Esophagus squamous epithelium (tissue), 5 donors: ENCODE results near the gene RECK. TPM values are rescaled to one million over a fixed set of nuclear protein-coding genes. Genes with fewer than 3 reads are reported as not detected.
"Not testable (repeated sequence)": the region's sequence is repeated elsewhere in the genome, so short reads cannot be mapped to it uniquely, and the experiment has no call there.

Experiments
- DNase-seq: peaks from one replicate; lab custom pipeline; 2025; lab: John Stamatoyannopoulos, UW
- H3K27ac ChIP-seq, 4 donors: fragments of 200-600 bp; sonication (generic); one replicate each; pipeline ENCODE4 v1.5.1; 2016 to 2019; ENCODE audit warnings: mild to moderate bottlenecking in 1 of 4
- H3K27me3 ChIP-seq, 4 donors: fragments of 200-600 bp; sonication (generic); 1 replicate in 3 of 4; 2 replicates in 1 of 4; pipeline versions ENCODE4 v1.5.1 to v1.6.0; 2017 to 2021; ENCODE audit warnings: antibody characterized with exemption in 1 of 4
- H3K36me3 ChIP-seq, 3 donors: fragments of 200-600 bp; sonication (generic); one replicate each; pipeline ENCODE4 v1.5.1; 2016 to 2019
- H3K4me1 ChIP-seq, 3 donors: fragments of 200-600 bp; sonication (generic); one replicate each; pipeline ENCODE4 v1.5.1; 2017 to 2019
- H3K4me3 ChIP-seq, 4 donors: fragments of 200-600 bp; sonication (generic); 1 replicate in 3 of 4; 2 replicates in 1 of 4; pipeline ENCODE4 v1.5.1; 2016 to 2019; ENCODE audit warnings: mild to moderate bottlenecking in 2 of 4, moderate library complexity in 1 of 4
- H3K9me3 ChIP-seq, 3 donors: fragments of 200-600 bp; sonication (generic); one replicate each; pipeline ENCODE4 v1.5.1; 2016 to 2019
- POLR2A ChIP-seq, 4 donors: fragments of 450-650 bp; IDR thresholded peaks; one replicate each; pipeline ENCODE4 v1.6.1; 2017; ENCODE audit warnings: antibody characterized with exemption in 4 of 4, mild to moderate bottlenecking in 4 of 4, moderate library complexity in 3 of 4
- WGBS, 2 donors: methylation state at CpG; one replicate each; pipeline ENCODE4 v1.1.5; 2018; 5-methylcytosine and 5-hydroxymethylcytosine counted together
- intact Hi-C: fragments of 100-400 bp; cut with DNase I; formaldehyde crosslinking; loops from one replicate; pipeline ENCODE4 v1.15.0; 2022
- total RNA-seq, 4 donors: library from RNA; depleted of rRNA; stranded (reverse); fragments of >200 nt; gene quantifications; one replicate each; pipeline ENCODE4 v1.1.0, GENCODE V29; 2016
- TF ChIP-seq, protein P1 (sequence below), 6 experiments: fragments of 450-650 bp in 4 of 6; fragments of 200-600 bp in 2 of 6; sonication (generic) in 2 of 6; IDR thresholded peaks; one replicate each; pipeline ENCODE4 v1.5.1; 2016 to 2019; ENCODE audit warnings: antibody characterized with exemption in 6 of 6, mild to moderate bottlenecking in 4 of 6, moderate library complexity in 4 of 6
- donor health status: DM: yes; HTN: yes; CAD: no.

RECK gene
- total RNA-seq, 4 donors from 2014 or later = 0.23 to 16.2 (median 1.9) TPM

DNA sequence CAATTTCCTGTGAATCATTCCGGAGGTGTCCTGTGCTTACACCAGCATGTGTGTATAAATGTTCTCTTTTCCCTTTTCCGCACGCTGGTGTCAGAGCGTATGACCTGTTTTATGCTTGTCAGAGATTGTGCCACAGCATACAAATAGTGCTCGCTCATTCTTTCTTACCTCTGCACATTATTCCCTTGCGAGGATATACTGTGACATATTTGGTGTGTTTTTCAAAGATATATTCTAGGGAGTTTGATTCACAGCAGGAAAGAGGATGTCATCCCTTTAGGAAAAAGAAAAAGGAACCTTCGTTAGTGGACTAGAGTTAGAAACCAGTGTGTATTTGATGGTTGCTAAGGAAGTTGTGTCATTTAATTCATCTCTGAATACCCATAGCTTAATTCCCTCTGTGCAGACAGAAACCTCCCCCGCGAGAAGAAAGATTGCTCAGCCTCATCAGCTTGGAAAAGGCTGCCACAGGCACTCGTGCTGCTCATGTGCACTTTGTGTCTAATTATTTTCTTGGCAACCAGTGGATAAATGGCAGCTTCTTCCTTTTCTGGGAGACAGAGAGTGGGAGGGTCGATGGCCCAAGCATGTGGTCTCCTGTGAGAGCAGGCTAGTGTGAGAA, 117.7 kb downstream of the RECK start:
- Histone ChIP-seq H3K27ac (peak overlapping the region; percentile 56 to 77 (median 72)), H3K27me3 (no peaks in the 10 kb centered on the region), H3K4me3 (no peak overlapping the region), H3K9me3 (no peaks in the 10 kb centered on the region), H3K4me1 (peaks cover 21 to 70% (median 28%) of the 10 kb centered on the region in 3 donors), H3K36me3 (peaks cover 0 to 5% (median 0%) of the 10 kb centered on the region in 3 donors)
- intact Hi-C loops = no loop called here
- 40 to 49% methylated on average over 10 to 11 of the region's 11 CpGs for WGBS, 2 donors
- DNase-seq = no peak
- peak in 1 of 4 donors; percentile 5 for TF ChIP-seq POLR2A (IDR thresholded peaks at IDR 0.05)
- TF ChIP-seq, protein P1, sequence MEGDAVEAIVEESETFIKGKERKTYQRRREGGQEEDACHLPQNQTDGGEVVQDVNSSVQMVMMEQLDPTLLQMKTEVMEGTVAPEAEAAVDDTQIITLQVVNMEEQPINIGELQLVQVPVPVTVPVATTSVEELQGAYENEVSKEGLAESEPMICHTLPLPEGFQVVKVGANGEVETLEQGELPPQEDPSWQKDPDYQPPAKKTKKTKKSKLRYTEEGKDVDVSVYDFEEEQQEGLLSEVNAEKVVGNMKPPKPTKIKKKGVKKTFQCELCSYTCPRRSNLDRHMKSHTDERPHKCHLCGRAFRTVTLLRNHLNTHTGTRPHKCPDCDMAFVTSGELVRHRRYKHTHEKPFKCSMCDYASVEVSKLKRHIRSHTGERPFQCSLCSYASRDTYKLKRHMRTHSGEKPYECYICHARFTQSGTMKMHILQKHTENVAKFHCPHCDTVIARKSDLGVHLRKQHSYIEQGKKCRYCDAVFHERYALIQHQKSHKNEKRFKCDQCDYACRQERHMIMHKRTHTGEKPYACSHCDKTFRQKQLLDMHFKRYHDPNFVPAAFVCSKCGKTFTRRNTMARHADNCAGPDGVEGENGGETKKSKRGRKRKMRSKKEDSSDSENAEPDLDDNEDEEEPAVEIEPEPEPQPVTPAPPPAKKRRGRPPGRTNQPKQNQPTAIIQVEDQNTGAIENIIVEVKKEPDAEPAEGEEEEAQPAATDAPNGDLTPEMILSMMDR (IDR thresholded peaks at IDR 0.05) = no peak

DNA sequence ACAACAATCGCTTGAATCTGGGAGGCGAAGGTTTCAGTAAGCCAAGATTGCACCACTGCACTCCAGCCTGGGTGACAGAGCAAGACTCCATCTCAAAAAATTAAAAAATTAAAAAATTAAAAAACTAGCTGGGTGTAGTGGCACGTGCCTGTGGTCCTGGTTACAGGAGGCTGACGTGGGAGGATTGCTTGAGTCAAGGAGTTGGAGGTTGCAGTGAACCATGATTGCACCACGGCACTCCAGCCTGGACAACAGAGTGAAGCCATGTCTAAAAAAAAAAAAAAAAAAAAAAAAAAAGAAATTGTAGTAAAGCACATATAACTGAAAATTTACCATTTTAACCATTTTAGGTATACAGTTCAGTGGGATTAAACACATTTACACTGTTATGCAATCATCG, 119.4 kb downstream of the RECK start:
- intact Hi-C loops = no loop called here
- Histone ChIP-seq H3K9me3 (no peaks in the 10 kb centered on the region), H3K4me1 (peaks cover 11 to 60% (median 20%) of the 10 kb centered on the region in 3 donors), H3K4me3 (no peak overlapping the region), H3K27me3 (no peaks in the 10 kb centered on the region), H3K36me3 (peaks cover 0 to 5% (median 0%) of the 10 kb centered on the region in 3 donors), H3K27ac (no peak overlapping the region)
- no peak for TF ChIP-seq POLR2A (IDR thresholded peaks at IDR 0.05)
- TF ChIP-seq, protein P1 (IDR thresholded peaks at IDR 0.05) = no peak
- DNase-seq = no peak
- WGBS, 2 donors = 93 to 97% methylated on average over 6 of the region's 6 CpGs

- Histone ChIP-seq H3K27ac (peak overlapping the region in 3 of 4 donors; percentile 49 to 79 (median 66)), H3K4me1 (peaks cover 5 to 55% (median 20%) of the 10 kb centered on the region in 3 donors), H3K27me3 (no peaks in the 10 kb centered on the region), H3K9me3 (no peaks in the 10 kb centered on the region), H3K4me3 (no peak overlapping the region), H3K36me3 (peaks cover 0 to 5% (median 0%) of the 10 kb centered on the region in 3 donors)
- DNase-seq = no peak
- intact Hi-C loops = no loop called here
- TF ChIP-seq, protein P1 (IDR thresholded peaks at IDR 0.05) = no peak
- TF ChIP-seq POLR2A (IDR thresholded peaks at IDR 0.05) = no peak
- WGBS, 2 donors = 79 to 80% methylated on average over 2 of the region's 2 CpGs
These were observed 121.4 kb downstream of the RECK start for GRCh38 chr9:36158122-36158521.

DNA sequence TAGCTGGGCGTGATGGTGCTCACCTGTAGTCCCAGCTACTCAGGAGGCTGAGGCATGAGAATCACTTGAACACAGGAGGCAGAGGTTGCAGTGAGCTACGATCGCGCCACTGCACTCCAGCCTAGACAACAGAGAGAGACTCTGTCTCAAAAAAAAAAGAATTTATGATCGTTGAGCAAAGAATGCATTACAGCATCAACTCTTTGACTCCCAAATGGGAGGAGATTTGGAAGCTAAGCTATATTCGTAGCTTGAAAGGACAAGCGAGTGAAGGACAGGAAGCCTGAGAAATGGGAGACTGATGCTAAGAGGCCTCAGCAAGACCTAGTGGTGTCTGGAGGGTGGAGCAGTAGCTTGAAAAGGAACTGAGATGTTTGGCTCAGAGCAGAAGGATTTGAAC, 122.2 kb downstream of the RECK start:
- TF ChIP-seq, protein P1 (IDR thresholded peaks at IDR 0.05) = no peak
- TF ChIP-seq POLR2A (IDR thresholded peaks at IDR 0.05) = no peak
- Histone ChIP-seq H3K36me3 (peaks cover 0 to 5% (median 0%) of the 10 kb centered on the region in 3 donors), H3K9me3 (no peaks in the 10 kb centered on the region), H3K4me3 (no peak overlapping the region), H3K27me3 (no peaks in the 10 kb centered on the region), H3K4me1 (peaks cover 5 to 55% (median 25%) of the 10 kb centered on the region in 3 donors), H3K27ac (peak overlapping the region in 3 of 4 donors; percentile 49 to 66 (median 59))
- intact Hi-C loops = no loop called here
- 71 to 79% methylated on average over 7 of the region's 7 CpGs for WGBS, 2 donors
- no peak for DNase-seq

GRCh38 chr9:36159509-36159908, 122.8 kb downstream of the RECK start:
- H3K9me3 ChIP-seq, intact Hi-C loops, H3K27me3 ChIP-seq, H3K36me3 ChIP-seq, DNase-seq, H3K4me3 ChIP-seq: not testable (repeated sequence)
- WGBS, 2 donors = 68 to 81% methylated on average over 4 of the region's 4 CpGs
- H3K4me1 ChIP-seq = peaks cover 5 to 55% (median 20%) of the 10 kb centered on the region in 3 donors
- H3K27ac ChIP-seq = peak overlapping the region in 3 of 4 donors; percentile 49 to 66 (median 59)

- H3K4me1 ChIP-seq = peaks cover 5 to 52% (median 15%) of the 10 kb centered on the region in 3 donors
- intact Hi-C loops, H3K4me3 ChIP-seq, H3K27me3 ChIP-seq, H3K36me3 ChIP-seq, H3K9me3 ChIP-seq, DNase-seq: not testable (repeated sequence)
- WGBS, 2 donors = 79 to 82% methylated on average over 5 to 11 of the region's 11 CpGs
- H3K27ac ChIP-seq = peak overlapping the region in 1 of 4 donors; percentile 59
These were observed 123.4 kb downstream of the RECK start for GRCh38 chr9:36160126-36160525.
